Activated naive CD8-positive, alpha-beta T cell treated with anti-CD3 and anti-CD28 coated beads, Interleukin-2, amount 50 U/mL, for 24 hours (primary cell): ENCODE data around the gene SH3TC1.

Experiments used
- ATAC-seq: fragments of 150-1000 bp; cut with Tn5 transposase; one replicate; pipeline ENCODE4 v1.10.0; 2021
- DNase-seq: peaks from one replicate; pipeline ENCODE4 v3.0.0; 2021
- H3K27ac Mint-ChIP-seq: one replicate; pipeline ENCODE4 v1.8.0; 2021; ENCODE audit warnings: mild to moderate bottlenecking, mixed read lengths
- H3K27me3 Mint-ChIP-seq: one replicate; pipeline ENCODE4 v1.8.0; 2021; ENCODE audit warnings: mixed read lengths
- H3K36me3 Mint-ChIP-seq: one replicate; pipeline ENCODE4 v1.8.0; 2021; ENCODE audit warnings: low read depth, mixed read lengths
- H3K4me1 Mint-ChIP-seq: one replicate; pipeline ENCODE4 v1.8.0; 2021; ENCODE audit warnings: mixed read lengths
- H3K4me3 Mint-ChIP-seq: one replicate; pipeline ENCODE4 v1.8.0; 2021; ENCODE audit warnings: mild to moderate bottlenecking, moderate library complexity, mixed read lengths
- H3K9me3 Mint-ChIP-seq: one replicate; pipeline ENCODE4 v1.8.0; 2021; ENCODE audit warnings: mixed read lengths

Gene SH3TC1

GRCh38 chr4:8238036-8238511, 39.0 kb downstream of the SH3TC1 start:
- H3K4me3 Mint-ChIP-seq, result no peak overlapping the region
- H3K9me3 Mint-ChIP-seq, result no peaks in the 10 kb centered on the region
- no peaks in the 10 kb centered on the region for H3K36me3 Mint-ChIP-seq
- peaks cover 5% of the 10 kb centered on the region for H3K4me1 Mint-ChIP-seq
- ATAC-seq (no peak), DNase-seq (no peak)
- no peaks in the 10 kb centered on the region for H3K27me3 Mint-ChIP-seq
- H3K27ac Mint-ChIP-seq, result no peak overlapping the region

- Mint-ChIP-seq H3K9me3 (no peaks in the 10 kb centered on the region), H3K27me3 (no peaks in the 10 kb centered on the region), H3K4me3 (no peak overlapping the region), H3K36me3 (no peaks in the 10 kb centered on the region), H3K27ac (no peak overlapping the region), H3K4me1 (peaks cover 5% of the 10 kb centered on the region)
- ATAC-seq, result no peak
- DNase-seq, result no peak
These were observed 39.5 kb downstream of the SH3TC1 start for GRCh38 chr4:8238515-8239053.

- H3K4me3 Mint-ChIP-seq, result no peak overlapping the region
- ATAC-seq (no peak), DNase-seq (no peak)
- no peaks in the 10 kb centered on the region for H3K9me3 Mint-ChIP-seq
- H3K4me1 Mint-ChIP-seq, result peaks cover 5% of the 10 kb centered on the region
- no peaks in the 10 kb centered on the region for H3K36me3 Mint-ChIP-seq
- no peak overlapping the region for H3K27ac Mint-ChIP-seq
- H3K27me3 Mint-ChIP-seq, result no peaks in the 10 kb centered on the region
These were observed 40.1 kb downstream of the SH3TC1 start for GRCh38 chr4:8239226-8239625.

GRCh38 chr4:8239661-8240060, 40.6 kb downstream of the SH3TC1 start:
- no peak for ATAC-seq
- Mint-ChIP-seq H3K4me1 (peaks cover 5% of the 10 kb centered on the region), H3K9me3 (no peaks in the 10 kb centered on the region), H3K27me3 (no peaks in the 10 kb centered on the region), H3K27ac (no peak overlapping the region), H3K4me3 (no peak overlapping the region), H3K36me3 (no peaks in the 10 kb centered on the region)
- DNase-seq, result no peak

GRCh38 chr4:8240211-8241041, 41.3 kb downstream of the SH3TC1 start:
- no peak overlapping the region for H3K4me3 Mint-ChIP-seq
- no peak for ATAC-seq

GRCh38 chr4:8241211-8241779, 42.2 kb downstream of the SH3TC1 start:
- ATAC-seq, result no peak
- no peaks in the 10 kb centered on the region for H3K27me3 Mint-ChIP-seq
- H3K9me3 Mint-ChIP-seq, result no peaks in the 10 kb centered on the region
- H3K36me3 Mint-ChIP-seq, result no peaks in the 10 kb centered on the region
- DNase-seq, result no peak
- H3K4me1 Mint-ChIP-seq, result peaks cover 5% of the 10 kb centered on the region
- no peak overlapping the region for H3K27ac Mint-ChIP-seq
- H3K4me3 Mint-ChIP-seq, result no peak overlapping the region

More at GRCh38 chr4:8240211-8241041, 41.3 kb downstream of the SH3TC1 start:
- Mint-ChIP-seq H3K4me1 (peaks cover 5% of the 10 kb centered on the region), H3K27me3 (no peaks in the 10 kb centered on the region), H3K9me3 (no peaks in the 10 kb centered on the region), H3K27ac (no peak overlapping the region), H3K36me3 (no peaks in the 10 kb centered on the region)
- DNase-seq, result no peak

- peaks cover 5% of the 10 kb centered on the region for H3K4me1 Mint-ChIP-seq
- DNase-seq, result peak; percentile 92
- no peak overlapping the region for H3K4me3 Mint-ChIP-seq
- ATAC-seq, result peak; percentile 92
- no peaks in the 10 kb centered on the region for H3K36me3 Mint-ChIP-seq
- no peaks in the 10 kb centered on the region for H3K27me3 Mint-ChIP-seq
- H3K9me3 Mint-ChIP-seq, result no peaks in the 10 kb centered on the region
- no peak overlapping the region for H3K27ac Mint-ChIP-seq
These were observed 43.0 kb downstream of the SH3TC1 start for GRCh38 chr4:8241895-8242696.

- ATAC-seq, result no peak
- H3K4me1 Mint-ChIP-seq, result peaks cover 5% of the 10 kb centered on the region
- no peak overlapping the region for H3K27ac Mint-ChIP-seq
These were observed 43.9 kb downstream of the SH3TC1 start for GRCh38 chr4:8242782-8243560.

GRCh38 chr4:8244001-8244757, 45.1 kb downstream of the SH3TC1 start:
- ATAC-seq, result no peak
- Mint-ChIP-seq H3K4me3 (no peak overlapping the region), H3K4me1 (peaks cover 5% of the 10 kb centered on the region), H3K27me3 (no peaks in the 10 kb centered on the region), H3K27ac (no peak overlapping the region), H3K36me3 (no peaks in the 10 kb centered on the region), H3K9me3 (no peaks in the 10 kb centered on the region)
- no peak for DNase-seq

More at GRCh38 chr4:8242782-8243560, 43.9 kb downstream of the SH3TC1 start:
- Mint-ChIP-seq H3K36me3 (no peaks in the 10 kb centered on the region), H3K4me3 (no peak overlapping the region), H3K9me3 (no peaks in the 10 kb centered on the region), H3K27me3 (no peaks in the 10 kb centered on the region)
- no peak for DNase-seq

- Mint-ChIP-seq H3K27ac (no peak overlapping the region), H3K27me3 (no peaks in the 10 kb centered on the region), H3K9me3 (no peaks in the 10 kb centered on the region), H3K4me3 (no peak overlapping the region), H3K4me1 (peaks cover 5% of the 10 kb centered on the region), H3K36me3 (no peaks in the 10 kb centered on the region)
- ATAC-seq (no peak), DNase-seq (no peak)
These were observed 45.9 kb downstream of the SH3TC1 start for GRCh38 chr4:8244931-8245460.

- Mint-ChIP-seq H3K27ac (no peak overlapping the region), H3K27me3 (no peaks in the 10 kb centered on the region), H3K4me1 (peaks cover 5% of the 10 kb centered on the region), H3K36me3 (no peaks in the 10 kb centered on the region), H3K4me3 (no peak overlapping the region), H3K9me3 (no peaks in the 10 kb centered on the region)
- ATAC-seq (no peak), DNase-seq (no peak)
These were observed 47.1 kb downstream of the SH3TC1 start for GRCh38 chr4:8245884-8246833.

- no peak for DNase-seq
- no peak for ATAC-seq
- Mint-ChIP-seq H3K4me3 (no peak overlapping the region), H3K36me3 (no peaks in the 10 kb centered on the region), H3K27ac (no peak overlapping the region), H3K9me3 (no peaks in the 10 kb centered on the region), H3K27me3 (no peaks in the 10 kb centered on the region), H3K4me1 (no peaks in the 10 kb centered on the region)
These were observed 48.2 kb downstream of the SH3TC1 start for GRCh38 chr4:8247047-8247930.
